GM18502 (cell line): ENCODE results near the gene SMTNL2.
"Not testable (repeated sequence)": the region's sequence is repeated elsewhere in the genome, so short reads cannot be mapped to it uniquely, and the experiment has no call there.

ENCODE experiments used
- ATAC-seq: cut with Tn5 transposase; IDR thresholded peaks from one replicate; pipeline ENCODE4 v1.9.1; 2021; ENCODE audit warnings: mild to moderate bottlenecking; ENCODE audit not compliant: unreplicated experiment, poor library complexity

The SMTNL2 gene

DNA sequence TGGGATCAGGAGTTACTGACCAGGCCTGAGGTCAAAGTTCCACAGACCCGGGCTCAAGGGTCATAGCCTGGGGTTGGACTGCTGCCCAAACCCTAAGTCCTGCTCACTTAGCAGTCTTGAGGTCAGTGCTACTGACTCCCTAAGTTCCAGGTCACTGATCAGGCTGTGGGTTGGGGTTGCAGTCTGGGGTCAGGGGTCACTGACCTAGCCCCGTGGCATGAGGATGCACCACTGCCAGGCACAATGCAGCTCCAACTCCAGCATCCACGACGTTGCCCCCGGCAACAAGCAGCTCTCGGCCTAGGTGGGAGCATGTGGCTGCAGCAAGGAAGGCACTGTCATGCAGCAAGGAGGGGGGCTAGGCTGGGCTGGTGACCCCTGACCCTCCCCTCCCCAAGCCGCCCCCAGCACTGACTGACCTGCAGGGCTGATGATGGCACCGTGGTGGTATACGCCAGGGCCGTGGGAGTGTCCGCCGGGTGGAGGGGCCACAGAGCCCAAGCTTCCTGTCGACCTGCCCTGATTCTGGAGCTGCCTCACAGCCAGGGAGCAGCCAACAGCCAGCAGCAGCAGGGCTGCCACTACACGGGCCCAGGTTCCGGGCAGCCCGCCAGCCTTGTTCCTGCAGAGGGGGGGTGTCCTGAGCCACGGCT is 25.1 kb upstream of the SMTNL2 start:
- no peak for ATAC-seq

DNA sequence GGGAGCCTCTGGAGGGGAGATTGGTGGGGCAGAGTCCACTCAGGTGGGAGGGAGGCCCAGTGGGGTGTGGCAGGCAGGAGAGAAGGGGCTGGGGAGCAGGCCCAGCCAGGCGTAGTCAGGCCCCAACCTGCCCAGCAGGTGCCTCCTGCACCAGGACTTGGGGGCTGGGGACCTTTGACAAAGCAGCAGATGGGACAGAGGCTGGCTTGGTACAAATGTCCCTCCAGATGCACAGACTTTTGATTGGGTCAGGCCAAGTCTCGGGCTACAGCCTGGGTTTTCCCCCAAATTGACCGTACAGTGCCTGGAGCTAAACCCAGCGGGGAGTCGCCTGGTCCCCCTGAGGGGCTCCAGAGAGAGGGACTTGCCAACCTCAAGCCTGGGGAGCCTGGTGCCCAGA is 24.4 kb upstream of the SMTNL2 start:
- ATAC-seq: no peak

DNA sequence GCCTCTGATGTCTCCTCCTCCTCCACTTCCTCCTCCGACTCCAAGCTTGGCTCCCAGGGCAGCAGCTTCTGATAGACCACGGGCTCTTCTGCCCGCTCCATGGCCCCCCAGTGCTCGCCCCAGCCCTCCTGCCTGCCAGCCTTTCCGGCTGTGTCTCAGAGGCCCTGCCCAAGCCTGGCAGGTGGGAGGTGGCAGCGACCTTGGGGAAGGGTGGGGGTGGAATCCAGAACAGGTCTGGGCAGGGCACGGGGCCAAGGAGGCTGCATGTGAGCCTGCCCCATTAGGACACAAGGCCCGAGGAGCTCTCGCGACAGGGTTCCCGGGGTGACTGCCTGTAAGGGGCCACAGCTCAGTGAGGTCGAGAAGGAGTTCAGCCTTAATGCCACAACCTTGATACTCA is 23.9 kb upstream of the SMTNL2 start, which contains the start of gene GGT6:
Gene GGT6 (minus strand): TSS at position 157 of the 400 bp plus-strand sequence. CDS start 56 bp downstream, at position 101.
- no peak for ATAC-seq

DNA sequence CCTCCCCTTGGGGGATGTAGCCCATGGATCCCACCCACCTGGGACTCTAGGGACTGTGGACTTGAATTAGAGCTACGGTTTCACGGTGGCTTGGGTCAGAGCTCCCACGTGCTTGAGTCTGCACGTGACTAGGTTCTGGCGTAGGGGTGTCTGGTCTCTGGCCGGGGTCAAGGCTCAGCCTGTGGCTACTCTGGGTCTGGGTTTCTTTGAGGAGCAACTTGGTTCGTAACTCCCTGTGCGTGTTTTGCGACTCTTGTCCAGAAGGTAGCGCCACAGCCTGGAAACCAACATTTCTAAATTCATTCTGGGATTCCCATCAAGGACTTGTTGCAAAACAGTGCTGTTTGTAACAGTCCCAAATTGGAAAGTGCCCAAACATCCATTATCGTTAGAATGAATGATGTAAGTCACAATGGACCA is 23.5 kb upstream of the SMTNL2 start:
- ATAC-seq: no peak

DNA sequence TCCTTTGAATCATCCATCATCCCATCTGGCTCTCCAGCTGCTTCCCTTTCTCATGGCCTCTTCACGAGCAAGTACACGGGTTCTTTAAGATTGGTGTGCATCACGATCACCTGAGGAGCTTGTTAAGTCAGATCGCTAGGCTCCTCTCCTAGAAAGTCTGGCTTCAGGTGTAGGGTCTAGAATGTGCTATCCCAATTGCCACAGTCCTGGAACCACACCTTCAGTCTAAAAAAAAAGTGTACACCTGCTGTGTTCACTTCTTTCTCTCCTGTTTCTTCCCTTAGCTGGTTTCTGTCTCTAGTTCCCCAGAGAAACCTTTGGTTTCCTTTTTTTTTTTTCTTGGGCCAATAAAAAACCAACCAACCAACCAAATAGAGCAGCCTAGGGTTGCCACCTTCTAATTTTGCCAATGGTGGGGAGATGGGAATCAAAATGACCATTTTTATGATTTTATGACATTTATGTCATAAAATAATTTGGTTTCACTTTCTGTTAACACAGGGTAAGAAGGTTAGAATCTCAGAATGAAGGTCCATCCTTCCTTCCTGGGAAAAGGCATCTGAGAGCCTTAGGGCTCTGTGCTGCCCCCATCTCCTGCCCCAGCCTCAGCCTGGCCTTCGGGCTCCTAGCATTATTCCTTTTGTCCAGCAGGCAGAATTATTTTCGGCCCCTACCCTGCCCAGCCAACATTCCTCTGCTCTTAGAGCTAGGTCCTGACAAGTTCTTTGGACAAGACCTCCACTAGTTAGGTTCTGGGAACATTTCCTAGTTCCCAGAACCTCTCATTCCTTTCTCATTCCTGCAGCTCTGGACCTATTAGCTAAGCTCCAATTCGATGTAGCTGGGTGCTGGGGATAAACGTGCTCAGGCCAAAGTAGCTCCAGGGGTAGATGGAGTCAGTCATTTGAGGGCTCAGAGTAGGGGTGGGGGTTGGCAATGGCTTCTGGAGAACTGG is 22.0 kb upstream of the SMTNL2 start:
- no peak for ATAC-seq

DNA sequence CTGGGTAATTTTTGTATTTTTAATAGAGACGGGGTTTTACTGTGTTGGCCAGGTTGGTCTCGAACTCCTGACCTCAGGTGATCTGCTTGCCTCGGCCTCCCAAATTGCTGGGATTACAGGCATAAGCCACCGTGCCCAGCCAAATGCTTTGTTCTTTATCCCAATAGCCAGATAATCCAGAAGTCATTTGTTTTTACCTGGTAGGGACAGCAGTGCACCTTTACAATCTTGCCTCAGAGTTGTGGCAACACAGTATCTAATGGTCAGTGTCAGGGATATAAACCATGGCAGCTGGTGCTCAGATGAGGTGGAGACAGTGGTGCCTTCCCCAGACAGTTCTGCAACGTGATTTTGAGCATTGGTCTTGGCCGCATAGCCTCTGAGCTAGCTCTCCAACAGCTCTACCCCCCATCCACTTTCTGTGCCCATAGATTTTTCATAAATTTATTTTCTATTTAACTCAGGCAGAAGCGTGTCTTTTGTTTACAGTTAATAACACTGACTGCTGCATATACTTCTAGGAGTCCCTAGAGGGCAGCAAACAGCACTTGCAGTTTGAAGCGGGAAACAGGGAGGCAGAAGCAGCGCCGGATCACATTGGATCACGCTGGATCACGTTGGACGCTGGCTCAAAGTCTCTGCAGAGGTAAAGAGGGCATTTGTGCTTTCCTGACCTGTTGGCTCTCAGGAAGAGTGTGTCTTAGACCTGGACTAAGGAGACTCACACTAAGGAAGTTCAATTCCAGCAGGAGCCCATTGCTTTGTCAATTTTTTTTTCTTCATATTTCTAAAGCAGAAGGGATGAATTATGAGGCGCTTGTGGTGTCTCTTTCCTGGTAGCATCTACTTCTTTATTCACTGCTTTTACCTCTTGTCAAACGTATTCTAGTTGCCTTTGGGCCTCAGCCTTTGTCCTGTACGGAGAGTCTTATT is 18.9 kb upstream of the SMTNL2 start:
- ATAC-seq: no peak

DNA sequence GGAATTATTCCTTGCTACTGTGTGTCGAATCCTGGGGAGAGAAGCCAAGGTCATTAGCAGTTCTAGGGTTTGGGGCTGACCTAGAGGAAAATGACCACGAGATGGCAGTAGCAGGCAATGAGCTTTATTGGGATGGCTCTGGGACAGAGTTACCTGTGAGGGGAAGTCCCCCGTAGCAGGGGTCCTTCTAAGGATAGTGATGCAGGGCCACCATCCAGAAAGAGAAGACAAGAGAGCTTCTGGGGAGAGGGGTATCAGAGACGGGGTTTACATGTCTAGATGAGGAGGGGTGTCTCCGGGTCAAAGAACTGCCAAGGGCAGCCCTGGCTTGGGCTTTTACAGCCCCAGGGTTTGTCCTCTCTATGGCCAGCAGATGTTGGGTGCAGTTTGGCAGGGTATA is 17.5 kb upstream of the SMTNL2 start:
- ATAC-seq: no peak

DNA sequence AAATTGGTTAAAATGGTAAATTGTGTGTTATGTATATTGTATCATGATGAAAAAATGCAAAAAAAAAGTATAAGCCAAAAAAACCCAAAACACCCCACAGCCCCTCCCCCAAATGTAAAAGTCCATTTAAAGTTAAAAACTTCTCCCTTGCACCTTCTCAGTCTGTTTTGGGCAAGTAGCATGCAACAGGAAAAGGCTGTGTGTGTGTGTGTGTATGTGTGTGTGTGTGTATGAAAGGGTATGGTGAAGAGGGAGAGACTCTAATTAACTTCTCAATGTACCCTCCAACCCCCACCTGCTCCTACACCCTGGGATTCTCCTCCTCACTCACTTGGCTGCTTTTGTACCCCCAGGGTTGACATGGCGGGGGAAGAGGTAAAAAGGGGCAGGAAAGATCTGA is 14.7 kb upstream of the SMTNL2 start:
- no peak for ATAC-seq

DNA sequence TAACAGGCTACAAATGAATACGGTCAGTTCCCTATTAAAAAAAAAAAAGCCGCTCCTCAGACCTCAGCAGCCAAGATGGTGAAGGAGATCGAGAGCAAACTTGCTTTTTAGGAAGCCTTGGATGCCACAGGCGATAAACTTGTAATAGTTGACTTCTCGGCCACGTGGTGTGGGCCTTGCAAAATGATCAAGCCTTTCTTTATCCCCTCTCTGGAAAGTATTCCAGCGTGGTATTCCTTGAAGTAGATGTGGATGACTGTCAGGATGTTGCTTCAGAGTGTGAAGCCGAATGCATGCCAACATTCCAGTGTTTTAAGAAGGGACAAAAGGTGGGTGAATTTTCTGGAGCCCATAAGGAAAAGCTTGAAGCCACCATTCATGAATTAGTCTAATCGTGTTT is 12.2 kb upstream of the SMTNL2 start:
- no peak for ATAC-seq

DNA sequence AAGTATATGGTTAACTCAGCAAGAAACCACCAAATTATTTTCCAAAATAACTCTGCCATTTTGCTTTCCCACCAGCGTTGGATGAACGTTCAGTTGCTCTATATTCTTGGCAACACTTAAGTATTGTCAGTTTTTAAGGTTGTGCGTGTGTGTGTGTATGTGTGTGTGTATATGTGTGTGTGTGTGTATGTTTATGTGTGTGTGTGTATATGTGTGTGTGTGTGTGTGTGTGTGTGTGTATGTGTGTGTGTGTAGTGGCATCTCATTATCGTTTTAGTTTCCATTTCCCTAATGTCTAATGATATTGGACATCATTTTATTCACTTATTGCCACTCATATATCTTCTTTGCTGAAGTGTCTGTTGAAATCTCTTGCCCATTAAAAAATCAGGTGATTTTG is 11.2 kb upstream of the SMTNL2 start:
- ATAC-seq: no peak

DNA sequence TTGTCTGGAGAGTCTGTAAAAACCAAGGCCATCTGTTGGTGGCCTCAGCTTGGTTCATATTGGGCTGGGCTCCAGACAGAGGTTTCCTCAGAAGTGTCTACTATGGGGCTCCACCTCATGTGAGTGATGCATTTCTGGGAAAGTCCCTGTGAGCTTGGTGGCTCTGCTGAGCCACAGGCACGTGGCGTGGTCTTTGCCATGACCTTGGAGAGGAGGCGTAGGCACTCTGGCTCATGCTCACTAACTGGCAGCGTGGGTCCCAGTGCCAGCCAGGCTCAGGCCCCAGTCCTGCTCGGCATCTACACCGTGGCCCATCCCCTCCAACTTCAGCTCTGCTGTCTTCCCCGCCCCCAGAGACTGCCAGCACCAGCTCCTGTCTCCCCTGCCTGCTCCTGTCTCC is 10.7 kb upstream of the SMTNL2 start:
- no peak for ATAC-seq

DNA sequence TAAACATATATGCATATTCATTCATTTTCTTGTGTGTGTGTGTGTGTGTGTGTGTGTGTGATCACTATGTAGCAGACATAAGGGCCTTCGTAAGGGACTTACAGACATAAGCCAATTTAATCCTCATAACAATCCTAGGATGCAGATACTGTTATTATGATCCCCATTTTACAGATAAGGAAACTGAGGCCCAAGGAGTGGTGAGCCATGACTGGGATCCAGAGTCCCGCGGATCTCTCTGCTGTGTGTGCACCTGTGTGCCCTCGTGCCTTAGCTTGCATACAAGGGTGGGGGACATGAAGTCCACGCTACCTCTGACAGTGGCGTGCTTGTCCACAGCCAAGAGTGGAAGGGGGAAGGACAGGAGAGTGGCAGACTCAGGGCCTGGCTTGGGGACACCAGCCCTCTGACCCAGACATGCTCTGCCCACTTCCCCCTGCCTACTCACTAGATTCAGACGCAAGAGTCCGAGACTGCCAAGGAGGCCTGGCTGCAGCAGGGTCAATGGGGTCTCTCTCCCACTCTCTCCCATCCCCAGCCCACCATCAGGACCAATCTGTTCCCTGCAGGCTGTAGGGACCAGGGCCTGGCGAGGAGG is 9.8 kb upstream of the SMTNL2 start:
- no peak for ATAC-seq

DNA sequence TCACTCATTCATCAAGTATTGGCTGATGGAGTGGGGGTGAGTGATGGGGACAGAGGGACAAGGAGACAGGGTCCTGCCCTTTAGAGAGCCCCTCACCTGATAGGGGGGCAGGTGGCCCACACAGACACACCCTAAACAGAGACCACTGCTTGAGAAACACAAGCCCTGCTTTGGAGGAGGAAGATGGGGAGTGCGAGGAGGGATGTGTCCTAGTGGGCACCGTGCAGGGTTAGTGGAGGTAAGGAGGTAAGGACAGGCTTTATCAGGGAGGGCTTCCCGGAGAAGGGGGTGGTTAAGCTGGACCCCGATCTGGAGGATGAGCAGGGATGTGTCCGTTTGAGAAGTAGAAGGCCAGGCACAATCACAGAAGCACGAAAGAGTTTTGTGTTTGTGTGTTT is 8.2 kb upstream of the SMTNL2 start:
- no peak for ATAC-seq

DNA sequence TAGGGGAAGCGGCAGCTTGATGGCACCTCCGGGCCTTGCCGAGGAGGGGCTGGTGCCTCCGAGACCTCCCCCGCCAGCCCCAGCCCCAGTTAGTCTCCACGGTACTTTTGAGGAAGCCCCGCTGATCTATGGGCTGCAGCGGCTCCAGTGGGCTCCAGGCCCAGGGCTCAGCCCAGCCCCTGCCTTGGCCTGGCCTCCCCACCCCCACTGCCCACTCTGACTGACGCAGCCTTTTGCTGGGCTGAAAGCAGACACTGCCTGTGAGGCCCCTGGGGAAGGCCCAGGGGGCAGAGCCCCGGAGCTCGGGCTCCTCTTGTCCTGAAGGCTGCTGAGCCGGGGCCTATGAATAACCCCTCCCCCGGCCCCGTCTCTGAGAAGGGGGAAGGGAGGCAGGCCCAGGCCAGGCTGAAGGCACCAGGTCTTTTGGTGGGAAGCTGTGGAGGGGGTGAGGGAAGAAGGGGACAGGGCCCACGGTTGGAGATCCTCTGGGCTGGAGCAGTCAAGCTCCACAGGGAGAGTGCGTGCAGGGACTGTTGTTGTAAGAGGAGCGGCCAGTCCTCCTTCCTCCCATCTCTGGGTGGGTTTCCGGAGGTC is 7.5 kb upstream of the SMTNL2 start:
- ATAC-seq: no peak

DNA sequence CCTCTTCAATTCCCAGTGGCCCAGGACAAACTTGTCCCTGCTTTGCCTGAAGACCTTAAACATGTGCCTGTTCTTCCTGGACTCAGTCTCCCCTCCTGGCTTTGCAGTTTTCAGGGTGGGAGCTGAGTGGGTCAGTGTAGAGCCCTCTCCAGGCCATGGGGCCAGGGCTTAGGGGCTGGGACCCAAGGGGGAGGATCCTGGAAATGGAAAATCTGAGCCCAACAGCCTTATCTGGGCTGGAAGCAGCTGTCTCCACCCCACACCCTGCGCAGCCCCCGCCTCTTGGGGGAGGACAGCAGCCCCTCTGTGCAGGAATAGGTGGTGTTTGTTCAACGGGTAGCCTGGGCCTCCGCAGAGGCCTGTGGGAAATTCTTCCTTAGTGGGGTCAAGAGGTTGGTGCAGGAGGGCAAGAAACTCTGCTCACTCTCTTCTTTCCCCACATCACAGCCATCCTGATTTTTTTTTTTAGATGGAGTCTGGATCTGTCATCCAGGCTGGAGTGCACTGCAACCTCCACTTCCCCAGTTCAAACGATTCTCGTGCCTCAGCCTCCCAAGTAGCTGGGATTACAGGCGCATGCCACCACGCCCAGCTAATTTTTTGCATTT is 6.8 kb upstream of the SMTNL2 start:
- no peak for ATAC-seq

DNA sequence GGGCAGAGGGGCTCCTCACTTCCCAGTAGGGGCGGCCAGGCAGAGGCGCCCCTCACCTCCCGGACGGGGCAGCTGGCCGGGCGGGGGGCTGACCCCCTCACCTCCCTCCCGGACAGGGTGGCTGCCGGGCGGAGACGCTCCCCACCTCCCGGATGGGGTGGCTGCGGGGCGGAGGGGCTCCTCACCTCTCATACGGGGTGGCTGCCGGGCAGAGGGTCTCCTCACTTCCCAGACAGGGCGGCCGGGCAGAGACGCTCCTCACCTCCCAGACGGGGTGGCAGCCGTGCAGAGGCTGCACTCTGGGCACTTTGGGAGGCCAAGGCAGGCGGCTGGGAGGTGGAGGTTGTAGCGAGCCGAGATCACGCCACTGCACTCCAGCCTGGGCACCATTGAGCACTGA is 6.0 kb upstream of the SMTNL2 start:
- ATAC-seq: not testable (repeated sequence)

DNA sequence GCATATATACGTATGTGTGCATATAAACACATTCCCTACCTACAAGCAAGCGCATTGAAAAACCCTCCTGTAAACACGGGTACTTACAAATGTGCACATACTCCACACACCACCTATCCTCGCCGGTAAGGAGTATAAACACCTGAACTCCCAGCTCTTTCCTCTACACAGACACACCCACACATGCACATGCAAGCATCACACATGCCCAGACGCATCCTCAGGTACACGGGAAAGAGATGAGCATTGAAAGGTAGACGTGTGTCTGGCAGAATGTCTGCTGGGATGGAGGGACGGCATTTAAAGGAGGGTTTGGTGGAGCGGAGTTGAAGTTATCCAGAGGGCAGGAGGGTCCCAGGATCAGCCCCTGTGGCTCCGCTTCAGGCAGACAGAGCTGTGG is 4.7 kb upstream of the SMTNL2 start:
- ATAC-seq: no peak

DNA sequence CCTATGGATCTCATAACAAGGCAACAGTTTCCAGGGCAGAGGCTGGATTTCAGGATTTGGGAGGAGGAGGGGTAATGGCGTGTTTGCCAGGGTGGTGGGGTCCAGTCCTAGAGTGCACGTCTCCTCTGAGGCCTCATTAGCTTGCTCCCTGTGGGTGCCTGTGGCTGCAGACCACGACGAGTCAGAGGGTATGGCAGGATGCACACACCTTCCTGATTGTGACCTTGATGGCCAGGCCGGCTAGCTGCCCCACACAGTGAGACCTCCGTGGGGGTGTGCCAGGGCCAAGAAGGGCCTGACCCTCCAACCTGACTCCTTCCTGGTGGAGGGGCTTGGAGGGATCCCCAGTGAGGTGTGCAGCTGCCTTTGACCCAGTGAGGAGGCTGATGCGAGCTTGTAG is 4.0 kb upstream of the SMTNL2 start:
- no peak for ATAC-seq

DNA sequence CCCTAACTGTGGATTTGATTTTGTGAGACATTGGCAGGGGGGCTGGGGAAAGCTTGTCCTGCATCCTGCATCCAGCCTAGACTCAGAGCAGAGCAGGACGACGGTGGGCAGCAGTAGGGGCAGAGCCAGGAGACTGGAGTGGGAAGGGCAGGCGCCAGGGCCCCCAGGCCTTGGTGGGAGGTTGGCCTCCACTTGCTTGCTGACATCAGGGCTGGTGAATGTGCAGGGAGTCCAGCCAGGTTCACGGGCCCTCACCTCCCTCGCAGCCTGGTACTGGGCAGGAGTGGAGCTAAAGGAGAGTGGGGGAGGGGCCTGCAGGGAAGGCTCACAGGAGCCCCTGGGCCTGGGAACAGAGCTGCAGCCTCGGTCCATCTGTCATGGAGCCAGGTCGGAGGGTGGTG is 2.2 kb upstream of the SMTNL2 start:
- no peak for ATAC-seq
